ENCODE data around the gene INSYN2B.

The INSYN2B gene

DNA sequence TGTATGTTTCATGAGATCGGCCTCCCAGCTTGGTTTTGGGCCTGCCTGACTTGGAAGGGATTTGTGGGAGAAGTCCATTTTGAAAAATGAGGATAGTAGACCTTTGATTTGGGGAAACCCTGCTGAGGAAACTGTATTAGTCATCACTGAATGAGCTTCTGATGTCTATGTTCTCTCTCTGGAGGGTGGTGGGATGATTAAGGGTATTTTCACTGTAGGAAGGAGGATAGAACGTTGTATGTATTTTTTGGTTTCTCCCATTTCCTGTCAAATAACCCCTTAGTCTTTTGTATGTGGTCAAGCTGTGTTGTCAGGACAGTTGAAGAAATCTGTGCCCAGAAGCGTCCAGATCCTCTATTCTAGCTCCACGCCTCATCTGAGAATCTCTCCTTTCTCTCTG is 151.9 kb downstream of the INSYN2B start:
- Histone ChIP-seq H3K27me3 (ENCODE audit: low read depth, low read length) (no peaks in the 10 kb centered on the region), H3K27ac (ENCODE audit: low read length) (no peak overlapping the region), H3K9me3 (ENCODE audit: control insufficient read depth in 1 of 2, low read length in 2 of 2) (no peaks in the 10 kb centered on the region), H3K36me3 (ENCODE audit: control insufficient read depth in 1 of 2, insufficient read depth in 2 of 2, low read length in 2 of 2) (no peaks in the 10 kb centered on the region), H3K4me1 (ENCODE audit: control insufficient read depth in 1 of 2, insufficient read depth in 2 of 2, low read length in 2 of 2) (no peaks in the 10 kb centered on the region), H3K4me3 (ENCODE audit: low read depth in 1 of 2, low read length in 2 of 2) (no peak overlapping the region)

DNA sequence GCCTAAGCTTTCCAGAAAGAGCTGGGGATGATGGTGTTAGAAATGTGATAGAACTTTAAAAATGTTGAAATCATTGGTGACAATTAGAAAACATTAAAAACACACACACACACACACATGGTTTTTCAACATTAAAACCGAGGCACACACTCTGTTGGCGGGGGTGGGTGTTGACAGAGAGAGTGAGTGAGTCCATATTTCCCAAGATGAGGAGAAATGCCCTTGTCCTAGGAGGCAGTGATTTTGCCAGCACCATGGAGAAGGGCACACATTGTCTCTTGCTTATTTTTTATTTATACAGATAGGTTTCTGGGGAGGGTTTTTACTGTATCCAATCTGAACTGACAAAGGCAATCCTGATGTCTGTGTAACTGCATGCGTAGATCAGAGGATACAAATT is 152.5 kb downstream of the INSYN2B start:
- Histone ChIP-seq H3K4me1 (ENCODE audit: control insufficient read depth in 1 of 2, insufficient read depth in 2 of 2, low read length in 2 of 2) (no peaks in the 10 kb centered on the region), H3K4me3 (ENCODE audit: low read depth in 1 of 2, low read length in 2 of 2) (no peak overlapping the region), H3K27ac (ENCODE audit: low read length) (no peak overlapping the region), H3K27me3 (ENCODE audit: low read depth, low read length) (no peaks in the 10 kb centered on the region), H3K36me3 (ENCODE audit: control insufficient read depth in 1 of 2, insufficient read depth in 2 of 2, low read length in 2 of 2) (no peaks in the 10 kb centered on the region), H3K9me3 (ENCODE audit: control insufficient read depth in 1 of 2, low read length in 2 of 2) (no peaks in the 10 kb centered on the region)

DNA sequence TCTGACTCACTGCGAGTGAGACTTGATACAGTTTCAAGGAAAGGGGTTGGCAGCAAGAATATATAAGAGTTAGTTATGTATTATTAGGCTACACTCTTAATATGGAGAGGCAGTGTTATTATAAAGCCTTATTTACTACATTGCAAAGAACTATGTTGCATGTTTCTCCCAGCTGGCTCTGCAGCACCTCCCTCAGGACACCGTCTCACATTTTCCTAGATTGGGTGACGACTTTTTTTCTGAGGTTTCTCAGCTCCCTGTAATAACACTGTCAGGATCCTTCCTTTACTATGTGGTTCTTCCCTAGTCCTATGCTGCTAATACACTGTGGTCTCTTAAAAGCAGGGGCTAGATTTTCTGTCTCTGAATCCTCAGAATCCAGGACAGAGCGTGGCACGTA is 153.7 kb downstream of the INSYN2B start:
- H3K9me3 ChIP-seq (ENCODE audit: control insufficient read depth in 1 of 2, low read length in 2 of 2): no peaks in the 10 kb centered on the region
- no peaks in the 10 kb centered on the region for H3K36me3 ChIP-seq (ENCODE audit: control insufficient read depth in 1 of 2, insufficient read depth in 2 of 2, low read length in 2 of 2)
- H3K4me3 ChIP-seq (ENCODE audit: low read depth in 1 of 2, low read length in 2 of 2): no peak overlapping the region
- H3K27me3 ChIP-seq (ENCODE audit: low read depth, low read length): no peaks in the 10 kb centered on the region
- no peaks in the 10 kb centered on the region for H3K4me1 ChIP-seq (ENCODE audit: control insufficient read depth in 1 of 2, insufficient read depth in 2 of 2, low read length in 2 of 2)
- H3K27ac ChIP-seq (ENCODE audit: low read length): no peak overlapping the region

DNA sequence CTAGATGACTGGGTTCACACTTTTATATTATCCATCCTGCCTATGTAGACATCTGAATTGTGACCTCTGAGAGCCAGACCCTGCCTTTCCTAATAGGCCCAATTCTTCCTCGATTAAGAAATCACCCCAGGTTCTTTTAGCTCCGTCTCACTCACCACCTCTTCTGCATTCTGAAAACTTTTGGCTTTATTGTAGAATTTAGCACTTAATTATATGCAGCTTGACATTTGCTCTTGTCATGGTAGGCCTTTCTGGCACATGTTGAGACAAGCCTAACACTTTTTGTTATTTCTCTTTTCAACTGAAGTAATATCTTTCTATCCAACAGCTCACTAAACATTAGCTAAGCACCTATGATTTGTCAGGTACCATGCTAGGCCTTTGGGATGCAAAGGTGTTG is 163.3 kb downstream of the INSYN2B start:
- no peak overlapping the region for H3K4me3 ChIP-seq (ENCODE audit: low read depth in 1 of 2, low read length in 2 of 2)
- H3K36me3 ChIP-seq (ENCODE audit: control insufficient read depth in 1 of 2, insufficient read depth in 2 of 2, low read length in 2 of 2): no peaks in the 10 kb centered on the region
- no peaks in the 10 kb centered on the region for H3K9me3 ChIP-seq (ENCODE audit: control insufficient read depth in 1 of 2, low read length in 2 of 2)
- H3K27me3 ChIP-seq (ENCODE audit: low read depth, low read length): no peaks in the 10 kb centered on the region
- no peaks in the 10 kb centered on the region for H3K4me1 ChIP-seq (ENCODE audit: control insufficient read depth in 1 of 2, insufficient read depth in 2 of 2, low read length in 2 of 2)
- H3K27ac ChIP-seq (ENCODE audit: low read length): no peak overlapping the region

DNA sequence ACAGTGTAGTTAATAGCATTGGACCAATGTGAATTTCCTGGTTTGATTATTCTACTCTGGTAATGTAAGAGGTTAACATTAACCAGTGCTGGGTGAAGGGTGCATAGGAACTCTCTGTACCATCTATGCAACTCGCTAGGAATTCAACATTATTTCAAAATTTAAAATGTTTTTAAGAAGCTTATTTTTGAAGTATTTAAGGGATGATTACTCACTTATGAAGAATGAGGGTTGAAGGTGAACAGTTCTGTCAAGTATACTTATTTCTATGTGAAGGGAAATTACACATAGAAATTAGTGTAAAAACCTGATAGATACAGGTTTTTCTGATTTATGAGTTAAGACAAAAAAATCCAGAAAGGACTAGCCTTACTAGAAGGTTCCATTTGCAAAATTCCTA is 165.8 kb downstream of the INSYN2B start:
- no peaks in the 10 kb centered on the region for H3K4me1 ChIP-seq (ENCODE audit: control insufficient read depth in 1 of 2, insufficient read depth in 2 of 2, low read length in 2 of 2)
- no peaks in the 10 kb centered on the region for H3K36me3 ChIP-seq (ENCODE audit: control insufficient read depth in 1 of 2, insufficient read depth in 2 of 2, low read length in 2 of 2)
- no peaks in the 10 kb centered on the region for H3K9me3 ChIP-seq (ENCODE audit: control insufficient read depth in 1 of 2, low read length in 2 of 2)
- no peak overlapping the region for H3K4me3 ChIP-seq (ENCODE audit: low read depth in 1 of 2, low read length in 2 of 2)
- no peak overlapping the region for H3K27ac ChIP-seq (ENCODE audit: low read length)
- H3K27me3 ChIP-seq (ENCODE audit: low read depth, low read length): no peaks in the 10 kb centered on the region
